SK-N-SH (cell line): Measurements from ENCODE around the gene TBKBP1. TPM values are rescaled to one million over a fixed set of nuclear protein-coding genes. Genes with fewer than 3 reads are reported as not detected.

Experiments
- CTCF ChIA-PET: fragments of 300-600, 350-600 bp; formaldehyde crosslinking; extraction: SDS; loops from one replicate; lab custom pipeline; 2021; lab: Yijun Ruan, JAX
- POLR2A ChIA-PET: fragments of 350-600 bp; sonication (Branson Sonifier 250); formaldehyde crosslinking; extraction: SDS; loops from one replicate; lab custom pipeline; 2020; ENCODE audit warnings: antibody characterized with exemption, inconsistent platforms; lab: Yijun Ruan, JAX
- DNase-seq: peaks from one replicate; pipeline ENCODE4 v3.0.0; 2012
- H2AFZ ChIP-seq: fragments of 200-600 bp; sonication (generic); 2 replicates; pipeline ENCODE4 v1.8.1; 2016; ENCODE audit warnings: antibody characterized with exemption, mild to moderate bottlenecking, low read depth
- H3F3A ChIP-seq: fragments of 200-600 bp; sonication (generic); replicated peaks from 2 replicates; pipeline ENCODE3; 2016; ENCODE audit warnings: antibody characterized with exemption, mild to moderate bottlenecking; ENCODE audit not compliant: insufficient read depth
- H3K27ac ChIP-seq, 2 experiments: fragments of 200-500 bp in 1 of 2; fragments of 200-600 bp in 1 of 2; sonication (Bioruptor generic) in 1 of 2; sonication (generic), shearing (Covaris generic) in 1 of 2; 2 replicates each; pipeline versions ENCODE4 v1.5.1 to v1.6.1; 2014 to 2016; ENCODE audit warnings: low read depth in 2 of 2, inconsistent platforms in 1 of 2, low read length in 1 of 2, mild to moderate bottlenecking in 1 of 2, mixed read lengths in 1 of 2
- H3K27me3 ChIP-seq: fragments of 200-600 bp; sonication (generic), shearing (Covaris generic); 2 replicates; pipeline ENCODE4 v1.6.1; 2016; ENCODE audit warnings: mixed run types; ENCODE audit not compliant: insufficient read depth
- H3K36me3 ChIP-seq, 2 experiments: fragments of 200-500 bp in 1 of 2; fragments of 200-600 bp in 1 of 2; sonication (Bioruptor generic) in 1 of 2; sonication (generic) in 1 of 2; replicated peaks in 1 of 2; 2 replicates each; pipeline versions ENCODE3 to v1.5.1; 2014 to 2016; ENCODE audit warnings: low read length in 1 of 2, mild to moderate bottlenecking in 1 of 2; ENCODE audit not compliant: insufficient read depth in 2 of 2, control insufficient read depth in 1 of 2
- H3K4me1 ChIP-seq, 2 experiments: fragments of 200-500 bp in 1 of 2; fragments of 200-600 bp in 1 of 2; sonication (Bioruptor generic) in 1 of 2; sonication (generic), shearing (Covaris generic) in 1 of 2; 2 replicates each; pipeline versions ENCODE4 v1.5.1 to v1.6.1; 2014 to 2016; ENCODE audit warnings: low read depth in 1 of 2, low read length in 1 of 2, mixed run types in 1 of 2; ENCODE audit not compliant: insufficient read depth in 2 of 2, control insufficient read depth in 1 of 2
- H3K4me2 ChIP-seq: fragments of 200-600 bp; sonication (generic), shearing (Covaris generic); 2 replicates; pipeline ENCODE4 v1.6.1; 2017; ENCODE audit warnings: mixed run types
- H3K4me3 ChIP-seq, 2 experiments: fragments of 200-500 bp in 1 of 2; fragments of 200-600 bp in 1 of 2; sonication (Bioruptor generic) in 1 of 2; sonication (generic), shearing (Covaris generic) in 1 of 2; 2 replicates each; pipeline versions ENCODE4 v1.5.1 to v1.8.1; 2014 to 2016; ENCODE audit warnings: low read depth in 2 of 2, inconsistent platforms in 1 of 2, low read length in 1 of 2, mild to moderate bottlenecking in 1 of 2, mixed read lengths in 1 of 2, moderate library complexity in 1 of 2
- H3K79me2 ChIP-seq: fragments of 200-600 bp; sonication (generic); 2 replicates; pipeline ENCODE4 v1.8.1; 2017; ENCODE audit warnings: mild to moderate bottlenecking; ENCODE audit not compliant: insufficient read depth
- H3K9ac ChIP-seq: fragments of 200-600 bp; sonication (generic); 2 replicates; pipeline ENCODE4 v1.6.1; 2017; ENCODE audit warnings: mixed run types
- H3K9me2 ChIP-seq: fragments of 200-600 bp; sonication (generic); 2 replicates; pipeline ENCODE4 v1.6.1; 2017; ENCODE audit warnings: mixed run types
- H3K9me3 ChIP-seq: fragments of 200-600 bp; sonication (generic); 2 replicates; pipeline ENCODE4 v1.6.1; 2017; ENCODE audit warnings: mixed run types, mild to moderate bottlenecking, moderate library complexity
- H4K20me1 ChIP-seq: fragments of 200-600 bp; sonication (generic); 2 replicates; pipeline ENCODE4 v1.6.1; 2017; ENCODE audit warnings: mild to moderate bottlenecking, mixed run types; ENCODE audit not compliant: insufficient read depth
- GABPA ChIP-seq: IDR thresholded peaks from 2 replicates; pipeline ENCODE4 v1.4.0; 2012; ENCODE audit warnings: low read depth, mild to moderate bottlenecking
- MXI1 ChIP-seq: IDR thresholded peaks from 2 replicates; pipeline ENCODE4 v1.6.1; 2012; ENCODE audit warnings: mild to moderate bottlenecking, low read depth, low read length, improper control_type of control experiment
- POLR2AphosphoS5 ChIP-seq: IDR thresholded peaks from 2 replicates; pipeline ENCODE4 v1.6.1; 2012; ENCODE audit warnings: low read depth, low read length
- TCF12 ChIP-seq: IDR thresholded peaks from 2 replicates; pipeline ENCODE4 v1.4.0; 2012
- YY1 ChIP-seq: IDR thresholded peaks from 2 replicates; pipeline ENCODE4 v1.4.0; 2012; ENCODE audit warnings: low read depth, mild to moderate bottlenecking
- WGBS: methylation state at CpG from one replicate; pipeline ENCODE4 v1.1.6; 2017; ENCODE audit warnings: low lambda C conversion rate; 5-methylcytosine and 5-hydroxymethylcytosine counted together
- polyA plus RNA-seq, 3 experiments: library from polyadenylated mRNA; depleted of rRNA; stranded (reverse); fragments of >200 nt; gene quantifications; 2 replicates each; pipeline ENCODE4 v1.2.3, GENCODE V29; 2012
- TF ChIP-seq, protein P1 (sequence below): IDR thresholded peaks from 2 replicates; pipeline ENCODE4; 2012

TBKBP1 gene
- polyA plus RNA-seq, 1 of the 3 experiments (the other 2 are of a cell fraction), result 14.4 TPM

DNA sequence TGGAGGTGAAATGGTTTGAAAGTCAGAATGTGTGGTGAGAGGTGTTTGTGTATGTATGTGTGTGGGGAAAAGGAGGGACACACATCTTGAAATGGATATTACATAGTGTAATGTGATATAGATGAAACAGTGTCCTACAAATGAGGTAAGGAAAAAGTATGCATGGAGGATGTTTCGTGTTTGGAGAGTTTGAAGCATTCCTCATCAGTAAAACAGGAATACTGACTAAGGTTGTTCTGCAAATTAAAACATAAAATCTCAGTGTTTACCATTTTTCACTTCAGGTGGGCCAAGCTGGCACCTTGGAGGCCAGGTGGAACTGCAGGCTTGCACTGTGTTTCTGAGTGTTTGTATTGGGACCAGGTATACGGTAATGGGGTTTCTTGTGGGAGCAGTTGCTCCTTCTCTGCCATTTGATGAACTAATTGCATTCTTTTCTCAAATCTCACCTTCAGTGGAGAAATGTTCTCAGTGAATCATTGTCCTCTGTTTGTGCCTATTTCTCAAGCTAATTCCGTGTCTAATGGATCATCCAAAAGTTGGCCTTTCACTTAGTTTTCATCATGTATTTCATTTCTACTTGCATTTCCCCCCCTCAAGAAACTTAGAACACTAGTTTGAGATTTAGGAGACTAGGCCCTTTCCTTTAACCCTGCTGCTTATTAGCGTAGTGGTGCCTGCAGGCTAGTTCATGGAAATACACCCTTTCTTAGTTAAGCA lies 8.2 kb upstream of the TBKBP1 start:
- no peak for DNase-seq
- H3K79me2 ChIP-seq, result 0 out of 2 replicates have a peak, but pooled peaks cover 8% of the 10 kb centered on the region
- H2AFZ ChIP-seq, result no peak overlapping the region
- H3K9me2 ChIP-seq, result no peaks in the 10 kb centered on the region
- H3K27ac ChIP-seq, result peak overlapping the region in 1 of 2 experiments; percentile 52; a peak in 2 of 4 replicates
- H3K27me3 ChIP-seq, result no peaks in the 10 kb centered on the region
- TF ChIP-seq POLR2AphosphoS5, result peak; percentile 36; the same call in 1 of the 2 replicates
- TF ChIP-seq MXI1, result no peak
- TF ChIP-seq, all 33 proteins: peak for 1
- Histone ChIP-seq H3F3A (peaks cover 64% of the 10 kb centered on the region), H3K4me1 (peaks cover 0 to 20% of the 10 kb centered on the region in 2 experiments; a peak in 2 of 4 replicates), H4K20me1 (peaks cover 23% of the 10 kb centered on the region; the same call in 1 of the 2 replicates), H3K9ac (peak overlapping the region; percentile 24), H3K4me3 (no peak overlapping the region), H3K4me2 (no peak overlapping the region; the same call in 1 of the 2 replicates), H3K9me3 (no peaks in the 10 kb centered on the region), H3K36me3 (peaks cover 52 to 59% of the 10 kb centered on the region in 2 experiments)
- ChIA-PET CTCF (interaction anchor here (0.7 to 1.1 kb wide), 4 partner anchors 13 to 105 kb away, joined by 3 to 6 read pairs (median 3); no protein-coding TSS in a partner anchor), POLR2A (interaction anchor here (0.6 kb wide), 1 partner anchor 21 kb away, joined by 3 read pairs; no protein-coding TSS in a partner anchor)
- WGBS, result 90% methylated on average over 4 of the region's 4 CpGs

DNA sequence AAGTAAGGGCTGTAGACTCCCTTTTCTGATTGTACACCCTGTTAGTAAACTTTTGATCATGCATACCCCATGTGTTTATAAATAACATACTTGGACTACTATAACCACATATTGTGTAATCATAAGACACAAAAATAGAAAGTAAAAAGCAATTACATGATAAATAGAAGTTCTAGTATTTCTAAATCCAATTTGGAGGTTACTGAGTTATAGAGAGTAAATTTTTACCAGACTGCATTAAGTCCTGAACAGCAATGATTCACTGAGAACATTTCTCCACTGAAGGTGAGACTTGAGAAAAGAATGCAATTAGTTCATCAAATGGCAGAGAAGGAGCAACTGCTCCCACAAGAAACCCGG lies 7.7 kb upstream of the TBKBP1 start:
- no peaks in the 10 kb centered on the region for H3K9me3 ChIP-seq
- H3K4me1 ChIP-seq, result peaks cover 0 to 20% of the 10 kb centered on the region in 2 experiments; a peak in 2 of 4 replicates
- H3K4me2 ChIP-seq, result no peak overlapping the region; the same call in 1 of the 2 replicates
- CTCF ChIA-PET, result interaction anchor here (0.7 to 1.1 kb wide), 4 partner anchors 13 to 104 kb away, joined by 3 to 6 read pairs (median 3); no protein-coding TSS in a partner anchor
- 0 out of 2 replicates have a peak, but pooled peaks cover 8% of the 10 kb centered on the region for H3K79me2 ChIP-seq
- no peak for TF ChIP-seq GABPA
- no peak for TF ChIP-seq YY1
- TF ChIP-seq TCF12, result no peak
- TF ChIP-seq, protein P1, sequence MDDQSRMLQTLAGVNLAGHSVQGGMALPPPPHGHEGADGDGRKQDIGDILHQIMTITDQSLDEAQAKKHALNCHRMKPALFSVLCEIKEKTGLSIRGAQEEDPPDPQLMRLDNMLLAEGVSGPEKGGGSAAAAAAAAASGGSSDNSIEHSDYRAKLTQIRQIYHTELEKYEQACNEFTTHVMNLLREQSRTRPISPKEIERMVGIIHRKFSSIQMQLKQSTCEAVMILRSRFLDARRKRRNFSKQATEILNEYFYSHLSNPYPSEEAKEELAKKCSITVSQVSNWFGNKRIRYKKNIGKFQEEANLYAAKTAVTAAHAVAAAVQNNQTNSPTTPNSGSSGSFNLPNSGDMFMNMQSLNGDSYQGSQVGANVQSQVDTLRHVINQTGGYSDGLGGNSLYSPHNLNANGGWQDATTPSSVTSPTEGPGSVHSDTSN, result no peak
- H3K36me3 ChIP-seq, result peaks cover 50 to 54% of the 10 kb centered on the region in 2 experiments
- POLR2A ChIA-PET, result interaction anchor here (0.6 to 1.7 kb wide), 3 partner anchors 22 to 37 kb away, joined by 3 to 4 read pairs (median 3); partner anchors contain the start of gene KPNB1
- no peak for DNase-seq
- H4K20me1 ChIP-seq, result peaks cover 23% of the 10 kb centered on the region; the same call in 1 of the 2 replicates
- peaks cover 61% of the 10 kb centered on the region for H3F3A ChIP-seq
- peak overlapping the region; percentile 24 for H3K9ac ChIP-seq
- no peaks in the 10 kb centered on the region for H3K27me3 ChIP-seq
- H2AFZ ChIP-seq, result no peak overlapping the region
- 75% methylated on average over 1 of the region's 1 CpG for WGBS
- no peaks in the 10 kb centered on the region for H3K9me2 ChIP-seq
- no peak overlapping the region for H3K4me3 ChIP-seq
- peak overlapping the region in 1 of 2 experiments; percentile 52; a peak in 2 of 4 replicates for H3K27ac ChIP-seq
